ENCODE results near the gene GPRC6A. TPM values are rescaled to one million over a fixed set of nuclear protein-coding genes. Genes with fewer than 3 reads are reported as not detected.
"Not testable (repeated sequence)": the region's sequence is repeated elsewhere in the genome, so short reads cannot be mapped to it uniquely, and the experiment has no call there.

Gene GPRC6A
- total RNA-seq, 1 experiment from 2014 or later, result not detected

- H3K4me3 Mint-ChIP-seq, result peak overlapping the region in 1 of 2 experiments; percentile 31; a peak in 1 of 5 replicates
These were observed 1.2 kb downstream of the GPRC6A start for GRCh38 chr6:116827561-116828240.

GRCh38 chr6:116816336-116816735 lies 12.5 kb downstream of the GPRC6A start:
- not testable (repeated sequence) for H4K20me1 ChIP-seq (ENCODE audit: control insufficient read depth, insufficient read depth, insufficient read length); H3K9ac ChIP-seq (ENCODE audit: extremely low read depth, insufficient read length, low read length); H3K27ac Mint-ChIP-seq; H2BK20ac ChIP-seq (ENCODE audit: low read depth, low read length, poor library complexity, severe bottlenecking); H3K56ac ChIP-seq (ENCODE audit: insufficient read length, low read depth, low read length); H3K79me1 ChIP-seq (ENCODE audit: insufficient read depth, low read depth, low read length, poor library complexity, severe bottlenecking); H3K4me1 ChIP-seq (ENCODE audit: insufficient read depth, low read length); H2BK5ac ChIP-seq (ENCODE audit: insufficient read length, low read length); H3K14ac ChIP-seq (ENCODE audit: insufficient read depth, low read length); H3K4me3 Mint-ChIP-seq; H3K27me3 Mint-ChIP-seq (ENCODE audit: low read depth); H3K79me2 ChIP-seq (ENCODE audit: insufficient read depth, low read length); DNase-seq; H2AK5ac ChIP-seq (ENCODE audit: insufficient read length, low read length); H3K23ac ChIP-seq (ENCODE audit: insufficient read length, low read depth, low read length); H3K4me2 ChIP-seq (ENCODE audit: insufficient read depth, insufficient read length, low read length); H2BK15ac ChIP-seq (ENCODE audit: low read depth, low read length); H4K8ac ChIP-seq (replicated peaks; ENCODE audit: insufficient read length, low read depth, low read length); H3K23me2 ChIP-seq (ENCODE audit: insufficient read length, low read depth, low read length, poor library complexity, severe bottlenecking); H3K9me3 ChIP-seq (ENCODE audit: control insufficient read depth, low read depth, low read length); H3K27me3 ChIP-seq (ENCODE audit: insufficient read depth, low read length); H2BK12ac ChIP-seq (ENCODE audit: insufficient read length, low read depth, low read length); H2BK120ac ChIP-seq (ENCODE audit: low read depth, low read length, poor library complexity, severe bottlenecking); H3K4ac ChIP-seq (ENCODE audit: low read depth, low read length); H3T11ph ChIP-seq (ENCODE audit: low read length); H4K5ac ChIP-seq (ENCODE audit: insufficient read length, low read depth, low read length); H3K18ac ChIP-seq (ENCODE audit: insufficient read length, low read depth, low read length); H3K4me1 Mint-ChIP-seq; H3K27ac ChIP-seq (ENCODE audit: insufficient read length, low read depth, low read length); H2AFZ ChIP-seq (ENCODE audit: low read length); H4K91ac ChIP-seq (ENCODE audit: insufficient read length, low read depth, low read length)
- Mint-ChIP-seq H3K36me3 (ENCODE audit: insufficient read depth in 1 of 3, low read depth in 3 of 3) (peaks cover 3 to 12% (median 6%) of the 10 kb centered on the region in 3 experiments; a peak in 4 of 7 replicates), H3K9me3 (peaks cover 26 to 27% of the 10 kb centered on the region in 2 experiments; a peak in 4 of 5 replicates)
- no CpG with 5 or more reads among the region's 15 CpGs for WGBS (ENCODE audit: extremely low coverage, insufficient read length, low lambda C conversion rate)

More at GRCh38 chr6:116827561-116828240, 1.2 kb downstream of the GPRC6A start:
- Mint-ChIP-seq H3K4me1 (peaks cover 13% of the 10 kb centered on the region in 2 experiments), H3K36me3 (ENCODE audit: insufficient read depth in 1 of 3, low read depth in 3 of 3) (peaks cover 6 to 15% (median 6%) of the 10 kb centered on the region in 3 experiments; a peak in 5 of 7 replicates), H3K27me3 (ENCODE audit: low read depth) (no peaks in the 10 kb centered on the region; the same call in 1 of the 2 replicates), H3K27ac (peak overlapping the region; percentile 65 to 81 (median 80)), H3K9me3 (peaks cover 12 to 19% of the 10 kb centered on the region in 2 experiments)
- Histone ChIP-seq H4K8ac (replicated peaks; ENCODE audit: insufficient read length, low read depth, low read length) (no peak overlapping the region), H4K91ac (ENCODE audit: insufficient read length, low read depth, low read length) (no peak overlapping the region), H2BK12ac (ENCODE audit: insufficient read length, low read depth, low read length) (no peak overlapping the region), H3K56ac (ENCODE audit: insufficient read length, low read depth, low read length) (no peak overlapping the region), H3K4me1 (ENCODE audit: insufficient read depth, low read length) (no peaks in the 10 kb centered on the region), H2BK5ac (ENCODE audit: insufficient read length, low read length) (no peak overlapping the region), H3T11ph (ENCODE audit: low read length) (no peak overlapping the region), H3K4ac (ENCODE audit: low read depth, low read length) (no peak overlapping the region), H3K9ac (ENCODE audit: extremely low read depth, insufficient read length, low read length) (no peak overlapping the region), H3K4me2 (ENCODE audit: insufficient read depth, insufficient read length, low read length) (peak overlapping the region; percentile 16), H3K79me1 (ENCODE audit: insufficient read depth, low read depth, low read length, poor library complexity, severe bottlenecking) (no peaks in the 10 kb centered on the region), H3K23me2 (ENCODE audit: insufficient read length, low read depth, low read length, poor library complexity, severe bottlenecking) (no peaks in the 10 kb centered on the region), H2BK120ac (ENCODE audit: low read depth, low read length, poor library complexity, severe bottlenecking) (no peak overlapping the region), H3K9me3 (ENCODE audit: control insufficient read depth, low read depth, low read length) (no peaks in the 10 kb centered on the region), H2BK15ac (ENCODE audit: low read depth, low read length) (no peak overlapping the region), H3K27me3 (ENCODE audit: insufficient read depth, low read length) (no peaks in the 10 kb centered on the region), H3K27ac (ENCODE audit: insufficient read length, low read depth, low read length) (peak overlapping the region; percentile 26), H3K79me2 (ENCODE audit: insufficient read depth, low read length) (no peaks in the 10 kb centered on the region), H2AFZ (ENCODE audit: low read length) (no peak overlapping the region), H3K14ac (ENCODE audit: insufficient read depth, low read length) (no peak overlapping the region), H4K5ac (ENCODE audit: insufficient read length, low read depth, low read length) (no peak overlapping the region), H2BK20ac (ENCODE audit: low read depth, low read length, poor library complexity, severe bottlenecking) (no peak overlapping the region), H3K18ac (ENCODE audit: insufficient read length, low read depth, low read length) (no peak overlapping the region), H4K20me1 (ENCODE audit: control insufficient read depth, insufficient read depth, insufficient read length) (no peaks in the 10 kb centered on the region), H2AK5ac (ENCODE audit: insufficient read length, low read length) (no peak overlapping the region), H3K23ac (ENCODE audit: insufficient read length, low read depth, low read length) (no peak overlapping the region)
- no CpG with 5 or more reads among the region's 2 CpGs for WGBS (ENCODE audit: extremely low coverage, insufficient read length, low lambda C conversion rate)
- no peak for TF ChIP-seq CTCF (conservative IDR thresholded peaks at IDR 0.05)
- DNase-seq, result no peak

Measured in H9 (cell line).